GM21576 (cell line): ENCODE data around the gene UTP15.

Experiments
- ATAC-seq: cut with Tn5 transposase; IDR thresholded peaks from one replicate; pipeline ENCODE4 v1.9.1; 2021; ENCODE audit warnings: mild to moderate bottlenecking, moderate library complexity; ENCODE audit not compliant: unreplicated experiment

The UTP15 gene

DNA sequence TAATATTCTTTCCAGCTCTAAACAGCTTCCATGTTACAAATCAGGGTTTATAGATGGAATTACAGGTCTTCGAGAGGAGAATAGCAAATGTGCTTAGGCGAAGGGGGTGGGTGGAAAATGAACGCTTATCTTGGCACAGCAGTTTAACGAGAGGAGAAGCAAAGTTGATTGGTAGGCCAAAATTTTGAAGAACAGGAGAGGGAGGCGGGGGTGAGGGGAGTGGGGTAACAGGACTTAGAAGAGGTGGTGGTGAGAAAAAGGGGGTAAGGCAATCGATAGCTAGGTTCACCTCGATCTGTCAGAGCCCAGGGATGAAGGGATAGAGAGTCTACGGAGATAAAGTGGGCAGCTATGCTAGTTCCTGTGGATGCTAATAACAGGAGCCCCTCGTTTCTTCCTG is 868 bp upstream of the UTP15 start:
- no peak for ATAC-seq

GRCh38 chr5:73565969-73566547 is 515 bp downstream of the UTP15 start:
- no peak for ATAC-seq

- ATAC-seq, result no peak
Measured at GRCh38 chr5:73582285-73583145, 17.0 kb downstream of the UTP15 start.

- ATAC-seq, result peak; percentile 50
Measured at GRCh38 chr5:73587923-73588322, 22.4 kb downstream of the UTP15 start.

DNA sequence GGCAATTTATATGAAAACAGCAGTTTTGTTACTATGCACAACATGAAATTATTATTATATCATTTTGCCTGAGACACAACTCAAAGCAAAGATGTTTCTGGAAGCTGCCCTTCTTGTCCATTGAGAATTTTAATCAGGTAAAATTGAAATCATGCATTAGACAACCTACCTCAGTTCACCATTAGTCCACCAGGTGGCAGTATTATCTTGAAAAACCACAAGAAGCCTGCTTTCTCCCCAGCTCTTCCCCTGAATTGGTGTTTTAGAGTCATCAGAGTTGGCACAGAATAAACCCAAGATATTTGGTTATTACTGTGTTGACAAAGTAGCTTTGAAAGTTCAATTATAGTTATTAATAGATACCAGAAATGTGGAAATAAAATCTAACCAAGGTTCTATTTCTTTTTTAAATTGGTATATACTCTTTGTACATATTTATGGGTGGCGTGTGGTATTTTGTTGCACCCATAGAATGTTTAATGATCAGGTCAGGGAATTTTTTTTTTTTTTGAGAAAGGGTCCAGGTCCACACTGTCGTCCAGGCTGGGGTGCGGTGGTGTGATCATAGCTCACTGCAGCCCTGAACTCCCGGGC is 25.7 kb downstream of the UTP15 start:
- ATAC-seq, result peak; percentile 46

DNA sequence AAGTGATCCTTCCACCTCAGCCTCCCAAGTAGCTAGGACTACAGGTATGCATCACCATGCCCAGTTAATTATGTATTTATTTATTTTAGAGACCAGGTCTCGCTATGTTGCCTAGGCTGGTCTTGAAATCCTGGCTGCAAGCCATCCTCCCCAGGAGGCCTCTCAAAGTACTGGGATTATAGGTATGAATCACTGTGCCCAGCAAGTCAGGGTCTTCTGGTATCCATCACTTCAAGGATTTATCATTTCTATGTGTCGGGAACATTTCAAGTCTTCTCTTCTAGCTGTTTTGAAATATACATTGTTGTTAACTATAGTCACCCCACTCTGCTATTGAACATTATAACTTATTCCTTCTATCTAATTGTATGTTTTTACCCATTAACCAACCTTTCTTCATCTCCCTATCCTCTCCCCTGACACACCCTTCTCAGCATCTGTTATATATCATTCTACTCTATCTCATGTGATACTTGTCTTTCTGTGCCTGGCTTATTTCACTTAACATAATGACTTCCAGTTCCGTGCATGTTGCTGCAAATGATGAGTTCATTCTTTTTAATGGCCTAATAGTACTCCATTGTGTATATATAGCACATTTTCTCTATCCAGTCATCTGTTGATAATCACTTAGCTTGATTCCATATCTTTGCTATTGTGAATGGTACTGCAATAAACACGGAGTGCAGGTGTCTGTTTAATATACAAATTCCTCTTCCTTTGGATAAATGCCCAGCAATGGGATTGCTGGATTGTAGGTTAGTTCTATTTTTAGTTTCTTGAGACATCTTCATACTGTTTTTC is 26.4 kb downstream of the UTP15 start:
- ATAC-seq, result no peak

DNA sequence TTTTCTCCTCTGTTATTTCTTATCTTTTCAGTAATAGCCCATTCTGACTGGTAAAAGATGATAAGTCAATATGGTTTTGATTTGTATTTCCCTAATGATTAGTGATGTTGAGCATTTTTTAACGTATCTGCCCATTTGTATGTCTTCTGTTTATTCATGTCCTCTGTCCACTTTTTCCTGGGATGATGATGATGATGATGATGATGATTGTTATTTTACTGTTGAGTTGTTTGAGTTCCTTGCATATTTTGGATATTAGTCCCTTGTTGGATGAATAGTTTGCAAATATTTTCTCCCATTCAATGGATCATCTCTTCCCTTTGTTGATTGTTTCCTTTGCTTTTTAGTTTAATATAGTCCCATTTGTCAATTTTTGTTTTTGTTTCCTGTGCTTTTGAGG is 27.0 kb downstream of the UTP15 start:
- no peak for ATAC-seq

DNA sequence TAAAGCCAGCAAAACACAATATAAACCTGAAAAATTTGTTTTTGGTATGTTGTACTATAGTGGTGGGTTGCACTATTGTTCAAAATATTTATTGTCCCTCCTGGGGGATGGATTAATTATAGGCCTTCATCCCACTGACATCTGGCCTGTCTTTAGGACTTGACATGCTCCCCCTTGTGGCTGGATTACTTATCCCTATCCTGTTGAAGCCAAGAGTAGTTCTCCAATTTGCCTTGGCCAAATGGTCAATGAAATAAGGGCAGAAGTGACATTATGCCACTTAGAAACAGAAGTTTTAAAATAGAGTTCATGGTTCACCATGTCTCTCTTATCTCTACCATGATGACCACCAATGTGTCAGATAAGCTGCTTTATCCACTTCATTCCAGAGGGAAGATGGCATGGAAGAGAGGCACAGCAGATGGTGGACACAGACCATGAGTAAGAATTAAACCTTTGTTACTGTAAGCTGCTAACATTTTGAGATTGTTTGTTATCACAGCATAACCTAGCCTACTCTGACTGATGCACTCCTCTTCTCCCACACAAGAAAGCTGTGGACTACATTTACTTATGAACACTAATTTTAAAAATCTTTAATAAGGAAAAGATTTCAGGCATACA is 31.3 kb downstream of the UTP15 start:
- ATAC-seq, result no peak

- no peak for ATAC-seq
Measured at GRCh38 chr5:73599380-73599779, 33.8 kb downstream of the UTP15 start.

- ATAC-seq, result no peak
Measured at GRCh38 chr5:73603998-73604397, 38.5 kb downstream of the UTP15 start.

DNA sequence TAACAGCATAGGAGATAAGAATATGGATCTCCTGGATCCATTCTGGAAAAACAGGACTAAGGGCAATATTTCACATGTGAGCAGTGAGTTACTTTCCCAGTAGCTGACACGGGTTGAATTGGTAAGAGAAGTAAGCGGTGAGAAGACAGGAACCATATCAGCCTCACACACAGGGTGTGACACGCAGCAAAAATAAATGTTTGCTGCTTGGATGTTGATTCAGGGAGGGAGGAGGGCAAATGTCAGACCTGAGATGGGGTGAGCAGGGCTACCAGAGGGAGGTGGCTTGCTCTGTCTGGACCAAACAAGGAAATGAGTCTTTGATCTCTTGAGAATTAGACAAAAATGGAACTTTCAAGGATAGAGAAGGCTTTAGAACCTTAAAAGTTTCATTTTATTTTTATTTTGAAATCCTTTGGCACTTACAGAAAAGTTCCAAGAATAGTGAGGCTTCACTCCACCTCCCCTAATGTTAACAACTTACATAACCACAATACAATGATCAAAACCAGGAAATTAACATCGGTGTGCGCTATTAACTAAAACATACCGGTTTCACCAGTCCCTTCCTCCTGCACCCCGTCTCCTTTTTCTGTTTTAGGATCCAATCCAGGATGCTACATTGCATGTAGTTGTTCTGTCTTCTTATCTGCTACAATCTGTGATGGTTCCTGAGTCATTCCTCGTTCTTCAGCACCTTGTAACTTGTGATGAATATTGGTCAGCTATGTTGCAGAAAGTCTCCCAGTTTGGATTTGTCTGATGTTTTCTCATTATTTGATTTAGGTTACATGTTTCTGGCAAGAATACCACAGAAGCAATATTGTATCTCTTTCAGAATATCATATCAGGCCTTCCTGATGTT is 39.9 kb downstream of the UTP15 start:
- no peak for ATAC-seq

GRCh38 chr5:73606206-73606753 is 40.7 kb downstream of the UTP15 start:
- ATAC-seq, result no peak

DNA sequence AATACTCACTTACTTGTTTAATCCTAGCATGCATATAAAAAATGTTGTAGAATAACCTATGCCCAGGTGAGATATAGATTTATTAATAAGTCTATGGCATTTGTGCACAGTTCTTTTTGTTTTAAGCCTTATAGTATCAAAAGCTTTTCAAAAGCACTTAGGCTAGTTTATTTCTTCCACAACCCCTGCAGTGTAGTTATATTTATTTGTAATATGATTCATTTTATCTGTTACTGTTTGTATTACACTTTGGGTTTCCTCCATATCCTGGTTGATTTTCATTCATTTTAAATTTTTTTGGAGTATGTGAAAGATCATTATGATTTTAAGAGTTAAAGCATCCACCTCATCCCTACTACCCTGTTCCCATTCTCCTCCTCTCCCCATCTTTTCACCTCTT is 41.7 kb downstream of the UTP15 start:
- no peak for ATAC-seq

DNA sequence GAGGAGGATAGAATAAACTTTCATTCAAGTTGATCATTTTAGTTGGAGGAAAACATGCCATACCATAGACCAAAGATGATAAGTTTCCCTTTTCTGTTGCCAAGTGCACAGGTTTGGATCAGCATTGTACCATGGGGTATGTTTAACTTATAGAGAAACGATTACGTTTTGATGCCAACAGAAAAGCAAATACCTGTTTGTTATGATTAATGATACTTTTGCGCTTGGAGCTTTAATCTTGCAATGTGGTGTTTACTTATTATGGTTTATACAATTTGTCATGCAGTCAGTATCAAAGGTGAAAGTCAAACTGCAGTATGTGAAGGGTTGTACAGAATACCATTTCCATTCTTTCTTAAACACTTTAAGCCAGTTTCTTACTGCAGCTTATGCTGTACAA is 47.3 kb downstream of the UTP15 start:
- no peak for ATAC-seq

DNA sequence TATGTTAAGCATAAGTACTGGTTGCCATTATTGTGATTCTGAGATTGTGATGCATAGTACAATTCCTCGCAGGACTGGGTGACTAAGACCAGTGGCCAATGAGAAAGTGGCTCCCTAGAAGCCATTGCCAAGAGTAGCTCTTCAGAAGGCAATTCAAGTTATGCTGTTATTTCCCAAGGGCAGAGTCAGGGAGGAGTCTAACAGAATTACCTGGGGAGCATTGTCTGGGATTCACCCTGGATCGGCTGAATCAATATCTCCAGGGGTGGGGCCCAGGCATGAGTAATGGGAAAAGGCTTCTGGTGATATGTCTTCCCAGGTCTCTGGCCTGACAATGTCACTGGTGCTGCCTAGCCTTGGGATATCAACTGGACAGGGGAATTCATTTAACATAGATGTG is 49.5 kb downstream of the UTP15 start:
- no peak for ATAC-seq

GRCh38 chr5:73615947-73616346 is 50.4 kb downstream of the UTP15 start:
- ATAC-seq, result no peak

DNA sequence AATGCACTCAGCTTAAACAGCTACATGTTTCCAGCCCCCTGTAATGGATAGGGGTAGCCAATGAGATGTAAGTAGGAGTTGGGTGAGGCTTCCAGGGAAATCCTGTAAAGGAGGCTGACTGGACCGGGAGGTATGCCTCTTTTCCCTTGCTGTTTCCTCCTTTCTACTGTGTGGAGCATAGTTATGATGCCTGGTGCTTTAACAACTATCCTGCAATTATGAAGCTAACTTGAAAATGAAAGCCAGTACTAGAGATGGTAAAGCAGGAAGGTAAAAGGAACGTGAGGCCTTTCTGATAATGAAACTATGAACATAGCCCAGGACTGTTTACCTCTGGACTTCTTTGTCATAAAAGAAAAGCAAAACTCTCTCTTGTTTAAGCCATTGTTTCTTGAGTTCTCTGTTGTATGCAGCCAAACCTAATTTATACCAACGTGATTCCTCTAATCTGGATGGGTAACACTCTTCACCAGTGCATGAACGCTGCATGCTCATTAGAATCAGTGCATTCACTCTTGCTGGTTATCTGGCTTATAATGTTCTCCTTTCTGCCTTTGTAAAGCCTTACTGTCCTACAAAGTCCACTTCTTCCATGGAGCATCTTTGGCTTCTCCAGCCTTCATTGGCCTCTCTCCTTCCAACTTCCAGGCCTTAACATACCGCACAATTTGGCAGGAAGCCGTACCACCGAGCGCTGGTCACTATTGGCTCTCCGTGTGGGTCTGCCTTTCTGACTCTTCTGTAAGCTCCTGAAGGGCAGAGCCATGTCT is 52.2 kb downstream of the UTP15 start:
- no peak for ATAC-seq

- ATAC-seq, result no peak
Measured at GRCh38 chr5:73619606-73620333, 54.2 kb downstream of the UTP15 start.
